GM21723 (cell line): ENCODE results near the gene CARD19.
"Not testable (repeated sequence)": the region's sequence is repeated elsewhere in the genome, so short reads cannot be mapped to it uniquely, and the experiment has no call there.

Experiments used
- ATAC-seq: cut with Tn5 transposase; IDR thresholded peaks from one replicate; pipeline ENCODE4 v1.9.1; 2021; ENCODE audit warnings: mild to moderate bottlenecking, moderate library complexity; ENCODE audit not compliant: unreplicated experiment

Gene CARD19

DNA sequence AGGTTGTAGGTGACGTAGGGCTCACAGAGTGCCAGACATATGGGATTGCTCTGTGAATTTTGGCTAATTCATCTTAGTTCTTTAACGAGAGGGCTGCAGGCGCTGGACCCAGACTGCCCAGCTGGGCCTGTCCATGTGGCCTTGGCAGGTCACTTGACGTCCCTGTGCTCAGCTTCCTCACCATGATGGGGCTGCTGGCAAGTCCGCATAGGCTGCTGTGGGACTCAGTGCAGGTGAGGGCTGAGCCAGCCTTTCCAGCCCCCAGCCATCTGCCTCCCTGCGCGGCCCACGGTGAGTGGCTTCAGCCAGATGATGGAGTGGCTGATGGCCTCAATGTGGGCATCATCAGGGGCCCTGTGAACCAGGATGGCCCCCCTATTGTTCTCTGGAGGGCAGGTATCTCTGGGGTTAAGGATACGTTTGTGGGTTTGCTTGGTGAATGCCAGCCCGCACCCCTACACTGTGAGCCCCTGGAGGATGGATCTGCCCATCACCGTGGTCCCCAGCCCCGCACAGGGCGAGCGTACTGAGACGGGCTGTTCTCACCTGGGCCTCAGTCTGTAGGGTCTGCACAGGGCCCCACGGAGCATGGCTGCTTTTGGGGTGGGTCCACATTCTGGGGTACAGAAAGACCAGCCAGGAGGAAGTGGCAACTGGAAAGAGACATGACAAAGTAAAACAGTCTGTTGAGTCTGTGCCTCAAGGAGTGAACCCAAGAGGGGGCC lies 3.7 kb downstream of the CARD19 start:
- no peak for ATAC-seq

DNA sequence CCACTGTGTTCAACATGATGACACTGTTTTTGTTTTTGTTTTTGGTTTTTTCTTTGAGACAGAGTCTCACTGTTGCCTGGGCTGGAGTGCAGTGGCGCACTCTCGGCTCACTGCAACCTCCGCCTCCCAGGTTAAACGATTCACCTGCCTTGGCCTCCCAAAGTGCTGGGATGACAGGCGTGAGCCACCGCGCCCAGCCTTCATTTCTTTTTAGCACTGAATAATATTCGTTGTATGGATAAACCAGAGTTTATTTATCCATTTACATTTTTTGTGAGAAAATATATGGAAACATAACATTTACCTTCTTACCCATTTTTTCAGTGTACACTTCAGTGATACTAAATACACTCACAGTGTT lies 4.2 kb downstream of the CARD19 start:
- no peak for ATAC-seq

DNA sequence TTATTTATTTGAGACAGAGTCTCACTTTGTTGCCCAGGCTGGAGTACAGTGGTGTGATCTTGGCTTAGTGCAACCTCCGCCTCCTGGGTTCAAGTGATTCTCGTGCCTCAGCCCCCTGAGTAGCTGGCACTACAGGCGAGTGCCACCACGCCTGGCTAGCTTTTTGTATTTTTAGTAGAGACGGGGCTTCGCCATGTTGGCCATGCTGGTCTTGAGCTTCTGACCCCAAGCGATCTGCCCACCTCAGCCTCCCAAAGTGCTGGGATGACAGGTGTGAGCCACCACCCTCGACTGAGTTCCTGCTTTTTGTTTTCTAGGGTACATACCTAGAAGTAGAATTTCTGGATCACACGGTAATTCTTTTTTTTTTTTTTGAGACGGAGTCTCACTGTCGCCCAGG lies 5.1 kb downstream of the CARD19 start:
- not testable (repeated sequence) for ATAC-seq

DNA sequence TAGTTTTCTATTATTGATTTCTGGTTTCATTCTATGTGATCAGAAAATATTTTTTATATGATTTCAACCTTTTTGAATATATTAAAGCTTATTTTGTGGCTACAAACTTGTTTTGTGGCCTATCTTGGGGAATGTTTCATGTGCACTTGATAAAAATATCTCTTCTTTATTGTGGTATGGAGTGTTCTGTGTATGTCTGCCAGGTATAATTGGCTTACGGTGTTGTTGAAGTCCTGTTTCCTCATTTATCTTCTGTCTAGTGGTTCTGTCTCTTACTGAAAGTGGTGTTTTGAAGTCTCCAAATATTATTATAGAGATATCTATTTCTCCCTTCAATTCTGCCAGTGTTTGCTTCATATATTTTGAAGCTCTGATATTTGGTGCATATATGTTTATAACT lies 9.6 kb downstream of the CARD19 start:
- ATAC-seq = no peak

DNA sequence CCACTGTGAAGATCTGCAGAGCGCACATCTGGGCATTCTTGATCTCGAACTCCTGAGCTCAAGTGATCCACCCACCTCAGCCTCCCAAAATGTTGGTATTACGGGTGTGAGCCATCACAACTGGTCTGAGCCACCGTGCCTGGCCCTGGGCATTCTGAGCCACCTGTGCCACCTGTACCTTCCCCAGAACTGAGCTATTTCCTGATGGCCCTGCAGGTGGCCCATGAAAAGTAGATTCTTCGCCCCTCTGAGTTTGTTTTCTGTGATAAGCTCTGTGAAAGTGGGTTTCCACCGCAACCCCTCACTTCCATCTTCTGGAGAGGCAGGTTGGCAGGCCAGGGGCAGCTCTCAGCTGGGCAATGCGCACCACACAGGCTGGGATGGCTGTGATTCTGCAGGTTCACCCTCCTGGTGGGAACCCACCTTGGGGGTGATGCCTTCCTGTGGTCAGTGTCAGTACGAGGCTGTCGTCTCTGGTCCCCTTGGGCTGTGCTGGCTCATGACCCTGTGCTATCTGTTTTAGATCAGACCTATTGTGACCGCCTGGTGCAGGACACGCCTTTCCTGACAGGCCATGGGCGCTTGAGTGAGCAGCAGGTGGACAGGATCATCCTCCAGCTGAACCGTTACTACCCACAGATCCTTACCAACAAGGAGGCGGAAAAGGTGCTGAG lies 11.3 kb downstream of the CARD19 start:
- ATAC-seq = no peak

DNA sequence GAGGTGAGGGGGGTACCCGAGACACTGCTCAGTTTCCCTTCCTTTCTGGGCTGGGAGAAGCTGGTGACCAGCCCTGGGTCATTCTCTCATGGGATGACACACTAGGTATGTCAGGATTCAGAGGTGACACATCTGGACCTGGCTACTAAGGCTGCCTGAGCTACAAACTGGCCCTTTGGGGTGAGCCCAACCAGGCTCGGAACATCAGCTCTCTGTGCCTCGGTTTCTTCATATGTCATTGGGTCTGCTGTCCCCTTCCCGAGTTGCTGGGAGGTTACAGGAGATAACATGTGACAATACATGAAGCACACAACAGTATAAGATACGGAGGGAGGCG lies 11.8 kb downstream of the CARD19 start:
- no peak for ATAC-seq

DNA sequence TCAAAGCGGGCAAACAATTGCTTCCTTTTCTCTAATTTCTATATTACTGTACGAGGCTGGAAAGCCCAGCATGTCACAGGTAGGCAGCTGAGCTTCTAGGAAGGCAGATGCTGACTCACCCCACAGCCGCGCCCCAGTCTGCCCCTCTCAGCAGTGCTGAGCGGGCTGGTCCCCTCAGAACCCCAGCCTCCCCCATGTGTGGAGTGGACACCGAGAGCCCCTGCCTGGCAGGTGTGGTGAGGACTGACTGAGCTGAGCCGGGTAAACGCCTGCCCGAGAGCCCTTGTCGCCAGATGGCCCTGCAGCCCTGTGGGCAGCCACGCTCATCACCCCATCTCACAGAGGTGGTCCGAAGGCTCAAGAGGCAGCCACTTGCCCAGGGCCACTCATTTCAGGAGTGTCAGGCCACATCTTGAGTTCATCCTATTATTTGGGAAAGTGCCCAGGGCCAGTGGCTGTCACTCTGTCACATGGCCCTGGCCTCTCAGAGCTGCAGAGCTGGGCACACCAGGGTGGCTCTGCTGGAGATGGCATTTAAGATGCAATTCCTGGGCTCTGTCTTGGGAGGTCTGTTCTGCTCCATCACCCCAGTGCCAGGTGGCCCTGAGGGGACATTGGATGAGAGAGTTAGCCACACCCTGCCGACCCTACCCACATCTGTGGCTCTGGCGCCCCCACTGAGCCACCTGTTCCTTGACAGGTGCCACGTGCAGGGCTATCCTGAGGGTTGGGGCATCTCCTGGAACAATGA lies 12.4 kb downstream of the CARD19 start:
- no peak for ATAC-seq

DNA sequence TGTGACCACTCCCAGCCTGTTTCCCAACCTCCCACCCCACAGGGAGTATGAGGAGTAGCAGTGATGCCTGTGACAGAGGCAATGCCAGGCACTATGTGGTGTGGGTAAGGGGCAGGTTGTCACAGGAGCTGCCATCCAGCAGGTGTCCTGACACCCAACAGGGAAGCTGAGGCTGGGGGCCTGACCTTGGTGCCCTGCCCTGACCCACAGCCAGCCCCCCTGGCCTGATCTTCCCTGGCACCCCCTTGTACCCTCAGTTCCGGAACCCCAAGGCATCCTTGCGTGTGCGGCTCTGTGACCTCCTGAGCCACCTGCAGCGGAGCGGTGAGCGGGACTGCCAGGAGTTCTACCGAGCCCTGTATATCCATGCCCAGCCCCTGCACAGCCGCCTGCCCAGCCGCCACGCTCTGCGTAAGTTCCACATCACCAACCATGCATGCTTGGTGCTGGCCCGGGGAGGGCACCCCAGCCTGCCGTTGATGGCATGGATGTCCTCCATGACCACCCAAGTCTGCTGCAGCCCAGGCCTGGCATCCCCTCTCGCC lies 14.4 kb downstream of the CARD19 start:
- ATAC-seq = no peak

DNA sequence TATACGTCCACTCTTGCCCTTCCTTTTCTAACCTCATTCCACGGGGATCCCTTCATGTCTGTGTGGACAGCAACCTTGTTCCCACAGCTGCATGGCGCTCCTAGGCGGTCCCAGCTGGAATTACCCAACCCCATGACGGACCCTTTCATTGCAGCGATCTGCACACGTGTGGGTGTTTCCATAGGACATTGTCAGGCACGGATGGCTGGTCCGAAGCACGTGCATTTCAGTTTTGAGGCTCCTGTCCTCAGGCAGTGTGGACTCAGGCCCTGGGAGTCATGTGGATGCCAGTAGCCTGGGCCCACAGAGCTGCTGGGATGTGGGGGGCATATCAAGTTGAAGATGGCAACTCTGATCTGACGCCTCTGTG lies 15.0 kb downstream of the CARD19 start:
- no peak for ATAC-seq

DNA sequence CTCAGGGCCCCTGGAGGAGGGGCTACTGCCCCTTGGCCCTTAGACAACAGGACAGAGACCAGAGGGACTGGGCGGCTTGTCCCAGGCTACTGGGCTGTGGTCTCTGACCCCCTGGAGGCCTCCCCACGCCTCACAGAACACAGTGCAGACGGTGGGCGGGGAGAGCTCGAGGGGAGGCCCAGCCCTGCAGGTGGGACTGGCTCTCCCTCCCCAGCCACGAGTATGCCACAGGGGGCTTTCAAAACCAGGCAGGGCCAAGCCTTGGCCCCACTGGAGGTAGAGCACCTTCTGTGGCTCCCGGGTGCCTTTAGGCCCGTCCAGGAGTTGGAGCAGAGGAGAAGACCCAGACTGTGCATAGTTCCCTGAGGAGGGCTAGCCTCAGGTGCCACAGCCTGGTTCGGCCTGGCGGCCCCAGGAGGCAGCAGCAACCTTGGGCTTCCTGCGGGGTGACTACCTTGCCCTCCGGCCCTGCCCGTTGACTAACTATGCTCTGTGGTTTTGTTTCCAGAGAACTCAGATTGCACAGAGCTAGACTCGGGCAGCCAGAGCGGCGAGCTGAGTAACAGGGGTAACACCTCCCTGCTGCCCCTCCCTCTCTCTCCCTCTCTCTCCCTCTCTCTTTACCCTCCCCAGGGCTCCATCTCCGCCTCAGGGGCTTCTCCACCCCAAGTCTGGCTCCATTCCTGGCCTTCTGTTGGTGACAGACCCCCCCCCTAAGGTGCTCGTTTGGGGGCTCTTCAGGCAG lies 15.5 kb downstream of the CARD19 start:
- no peak for ATAC-seq

DNA sequence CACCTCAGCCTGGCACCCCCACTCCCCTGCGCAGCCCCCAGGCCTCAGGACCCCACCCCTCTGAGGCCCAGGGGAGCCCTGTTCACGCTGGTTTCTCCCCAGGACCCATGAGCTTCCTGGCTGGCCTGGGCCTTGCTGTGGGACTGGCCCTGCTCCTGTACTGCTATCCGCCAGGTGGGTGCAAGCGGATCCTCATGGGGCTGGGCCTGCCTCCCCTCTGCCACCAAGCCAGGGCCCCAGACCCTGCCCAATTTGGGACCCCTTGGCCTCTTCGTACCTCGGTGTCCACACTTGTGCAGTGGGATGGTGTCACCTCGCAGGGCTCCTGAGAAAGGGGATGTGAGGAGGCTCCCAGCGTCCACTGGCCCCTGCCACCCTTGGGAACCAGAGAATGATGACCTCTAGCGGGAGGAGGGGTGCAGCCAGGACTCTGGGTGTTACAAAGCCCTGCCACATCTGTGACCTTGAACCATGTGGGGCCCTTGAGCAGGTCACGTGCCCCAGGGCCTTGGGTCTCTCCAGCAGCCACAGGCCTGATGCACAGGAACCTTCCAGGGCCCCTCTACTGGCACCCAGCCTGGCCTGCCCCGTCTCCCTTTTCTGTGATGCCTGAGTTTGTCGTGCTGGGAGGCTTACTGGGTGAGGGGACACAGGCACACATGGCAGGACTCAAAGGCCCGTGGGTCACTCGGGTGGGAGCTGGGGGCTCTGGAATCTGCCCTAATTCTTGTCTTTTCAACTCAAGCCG lies 16.3 kb downstream of the CARD19 start:
- no peak for ATAC-seq

DNA sequence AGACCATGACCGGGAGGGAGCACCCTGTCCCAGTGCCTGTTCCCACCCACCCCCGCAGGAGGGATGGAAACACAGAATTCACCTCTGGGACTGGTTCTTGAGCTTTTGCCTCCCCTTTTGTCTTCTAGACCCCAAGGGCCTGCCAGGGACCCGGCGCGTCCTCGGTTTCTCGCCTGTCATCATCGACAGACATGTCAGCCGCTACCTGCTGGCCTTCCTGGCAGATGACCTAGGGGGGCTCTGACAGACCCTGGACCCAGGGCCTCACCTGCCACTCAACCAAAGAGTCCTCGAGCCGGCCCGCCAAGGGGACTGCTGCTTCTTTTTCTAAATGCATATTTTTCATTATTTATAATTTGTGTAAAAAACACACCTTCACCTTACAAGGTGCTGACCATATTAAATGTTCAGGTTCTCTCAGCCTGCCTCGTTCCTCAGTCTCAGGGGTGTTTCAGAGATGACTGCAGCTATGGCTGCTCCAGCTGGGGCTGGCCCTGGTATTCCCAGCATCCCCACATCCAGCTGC lies 16.9 kb downstream of the CARD19 start:
- ATAC-seq = no peak

DNA sequence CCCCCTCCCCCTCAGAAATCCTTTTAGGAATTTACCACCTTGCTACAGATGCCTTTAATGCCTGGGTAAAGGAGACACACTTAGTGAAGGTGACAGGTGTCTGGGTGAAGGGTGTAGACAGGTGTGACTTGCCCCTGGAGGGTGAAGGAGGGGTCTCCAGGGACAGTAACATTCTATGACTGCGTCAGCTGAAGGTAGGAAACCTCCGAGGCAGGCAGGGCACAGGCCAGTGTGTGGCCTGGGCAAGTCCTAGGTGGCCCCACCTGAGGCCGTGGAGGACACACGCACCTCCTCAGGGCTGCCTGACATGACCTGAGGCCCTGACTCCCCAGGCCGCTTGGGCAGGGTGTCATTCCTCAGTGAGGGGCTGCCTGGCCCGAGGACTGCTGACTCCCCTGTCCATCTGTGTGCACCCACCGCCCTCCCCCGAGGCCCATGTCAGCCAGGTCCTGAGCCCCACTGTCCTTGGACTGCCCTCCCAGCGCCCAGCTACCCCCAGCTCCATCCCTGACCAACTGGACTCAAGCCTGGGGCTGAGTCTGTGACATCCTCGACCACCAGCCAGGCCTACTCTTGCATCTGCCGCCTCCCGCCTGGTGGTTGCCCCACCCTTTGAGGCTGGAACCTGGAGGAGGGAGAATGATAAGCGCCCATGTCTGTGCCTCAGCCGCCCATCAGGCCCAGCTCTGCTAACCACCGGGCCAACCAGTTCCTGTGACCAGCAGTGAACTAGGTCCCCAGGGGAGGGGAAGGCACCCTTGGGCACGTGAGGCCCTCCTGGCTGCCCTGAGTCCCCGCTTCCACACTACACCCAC lies 18.4 kb downstream of the CARD19 start:
- no peak for ATAC-seq

DNA sequence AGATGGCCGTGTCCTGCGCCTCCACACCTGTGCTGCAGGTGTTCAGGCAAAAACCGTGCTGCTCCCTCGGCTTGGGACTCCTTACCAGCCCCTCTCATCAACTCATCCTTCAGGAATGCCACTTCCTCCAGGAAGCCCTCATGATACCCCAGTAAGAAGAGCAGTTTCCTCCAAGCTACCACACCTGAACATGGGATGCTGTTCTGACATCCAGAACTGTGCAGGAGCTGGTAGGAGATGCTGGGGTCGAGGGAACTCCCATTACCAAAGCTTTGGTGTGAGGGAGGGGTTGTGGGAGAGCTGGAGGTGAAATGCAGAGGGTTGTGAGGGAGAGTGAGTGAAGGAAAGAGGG lies 18.9 kb downstream of the CARD19 start:
- ATAC-seq = no peak

DNA sequence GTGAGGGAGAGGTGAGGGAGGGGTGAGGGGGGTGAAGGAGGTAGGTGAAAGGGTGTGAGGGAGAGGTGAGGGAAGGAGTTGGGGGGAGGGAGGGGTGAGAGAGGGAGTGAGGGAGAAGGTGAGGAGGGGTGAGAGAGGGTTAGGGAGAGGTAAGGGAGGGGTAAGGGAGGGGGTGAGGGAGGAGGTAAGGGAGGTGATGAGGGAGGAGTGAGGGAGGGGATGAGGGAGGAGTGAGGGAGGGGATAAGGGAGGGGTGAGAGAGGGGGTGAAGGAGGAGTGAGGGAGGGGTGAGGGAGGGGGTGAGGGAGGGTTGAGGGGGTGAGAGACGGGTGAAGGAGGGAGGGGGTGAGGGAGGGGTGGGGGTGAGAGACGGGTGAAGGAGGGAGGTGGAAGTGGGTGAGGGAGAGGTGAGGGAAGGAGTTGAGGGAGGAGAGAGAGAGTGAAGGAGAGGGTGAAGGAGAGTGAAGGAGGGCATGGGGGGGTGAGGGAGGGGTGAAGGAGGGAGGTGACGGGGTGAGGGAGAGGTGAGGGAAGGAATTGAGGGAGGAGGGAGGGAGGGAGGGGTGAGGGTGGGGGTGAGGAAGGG lies 19.6 kb downstream of the CARD19 start:
- no peak for ATAC-seq

DNA sequence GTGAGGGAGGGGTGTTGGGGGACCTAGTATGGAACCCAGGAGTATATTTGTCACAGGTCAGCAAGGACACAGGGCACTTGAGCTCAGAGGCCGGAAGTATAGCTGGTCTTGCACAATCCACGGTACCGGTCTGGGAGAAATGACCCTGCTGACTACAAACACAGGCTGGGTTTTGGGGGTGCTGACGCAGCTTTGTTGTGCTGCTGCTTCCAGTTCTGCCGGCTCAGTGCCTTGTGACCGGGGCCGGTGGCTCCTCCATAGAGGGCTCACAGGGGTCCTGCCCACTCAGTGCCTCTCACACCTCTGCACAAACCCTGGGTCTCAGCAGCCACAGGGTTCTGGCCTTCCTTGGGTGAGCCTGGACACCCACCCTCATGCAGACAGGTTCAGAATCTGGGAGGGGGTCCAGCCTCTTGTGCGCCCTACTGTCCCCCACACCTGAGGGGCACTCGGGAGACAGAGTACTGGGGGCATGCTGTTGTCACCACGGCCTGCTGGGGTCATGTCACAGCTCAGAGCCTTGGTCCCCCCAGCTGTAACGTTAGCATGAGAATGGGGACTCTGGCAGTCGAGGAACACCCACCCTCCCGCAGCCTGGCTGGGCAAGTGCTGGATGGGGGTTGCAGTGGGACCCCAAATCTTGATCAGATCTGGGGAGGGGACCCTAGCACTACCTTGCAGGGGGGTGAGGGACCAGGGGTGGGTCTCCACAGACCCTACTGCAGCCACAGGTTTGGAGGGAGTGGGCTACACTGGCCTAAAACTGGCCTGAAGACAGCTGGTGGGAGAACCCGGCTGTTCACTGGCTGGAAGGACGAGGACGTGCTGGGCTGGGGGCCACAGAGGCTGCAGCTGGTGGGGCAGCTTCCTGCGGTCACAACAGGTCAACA lies 20.3 kb downstream of the CARD19 start:
- ATAC-seq = no peak

DNA sequence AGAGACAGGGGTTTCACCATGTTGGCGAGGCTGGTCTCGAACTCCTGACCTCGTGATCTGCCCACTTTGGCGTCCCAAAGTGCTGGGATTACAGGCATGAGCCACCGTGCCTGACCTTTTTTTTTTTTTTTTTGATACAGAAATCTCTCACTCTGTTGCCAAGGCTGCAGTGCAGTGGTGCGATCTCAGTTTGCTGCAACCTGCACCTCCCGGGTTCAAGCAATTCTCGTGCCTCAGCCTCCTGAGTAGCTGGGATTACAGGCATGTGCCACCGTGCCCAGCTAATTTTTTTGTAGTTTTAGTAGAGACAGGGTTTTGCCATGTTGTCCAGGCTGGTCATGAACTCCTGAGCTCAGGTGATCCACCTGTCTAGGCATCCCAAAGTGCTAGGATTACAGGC lies 21.5 kb downstream of the CARD19 start:
- ATAC-seq = not testable (repeated sequence)
